ENCODE measurements around the gene FOXO4.

DNA sequence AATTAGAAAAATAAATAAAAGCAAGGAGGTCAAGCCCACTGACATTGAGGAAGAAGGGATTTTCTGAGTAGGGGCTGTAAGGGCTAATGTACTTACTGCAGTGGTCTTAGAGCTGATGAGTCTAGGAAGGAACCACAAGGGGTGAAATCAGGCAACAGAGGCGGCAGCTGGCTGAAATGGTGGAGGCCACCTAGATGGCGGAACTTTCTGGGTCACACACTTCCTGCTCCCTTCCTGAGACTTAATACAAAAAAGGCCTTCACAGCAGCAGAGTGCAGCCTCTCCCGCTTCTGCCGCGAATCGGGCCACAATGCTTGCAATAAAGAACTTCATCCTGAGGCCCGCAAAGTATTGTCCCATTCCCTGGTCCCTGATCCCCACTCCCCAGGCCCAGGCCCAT, 42.9 kb upstream of the FOXO4 start:
- TF ChIP-seq POLR2A (IDR thresholded peaks at IDR 0.05) (no peak), CTCF (IDR thresholded peaks at IDR 0.05) (no peak)

All from thyroid gland (tissue), 4 donors.